ENCODE results near the gene LRMDA. TPM values are rescaled to one million over a fixed set of nuclear protein-coding genes. Genes with fewer than 3 reads are reported as not detected.

The LRMDA gene
- total and polyA plus RNA-seq, 2 donors (not counting 3 experiments of a cell fraction or from before 2014, with no cell fraction given): 9.7 to 18.0 TPM

- H3K79me2 ChIP-seq (ENCODE audit: control insufficient read depth, insufficient read depth, low read length): no peaks in the 10 kb centered on the region
- ChIA-PET POLR2A (no interaction called here), CTCF (interaction anchor here (0.6 kb wide), 1 partner anchor 23 kb away, joined by 3 read pairs; no protein-coding TSS in a partner anchor)
- H3K9me1 ChIP-seq (replicated peaks; ENCODE audit: control insufficient read depth, extremely low read depth, insufficient read depth, low read length): no peaks in the 10 kb centered on the region
- intact Hi-C loops (cut with micrococcal nuclease) (no loop called here), dilution Hi-C loops (cut with MboI; ENCODE audit: extremely low pct_ligation_motif_present, low sequenced_read_pairs) (no loop called here)
- no peaks in the 10 kb centered on the region for H3K4me1 ChIP-seq (ENCODE audit: control insufficient read depth, extremely low read depth, insufficient read depth, low read length)
- no peaks in the 10 kb centered on the region for H3K9me3 ChIP-seq (replicated peaks; ENCODE audit: control insufficient read depth, insufficient read depth, low read length)
- no peak overlapping the region for H3K4me3 ChIP-seq (replicated peaks in 1 of 3; ENCODE audit: insufficient read depth in 1 of 3, low read depth in 1 of 3, low read length in 3 of 3)
- H3K27ac ChIP-seq (ENCODE audit: insufficient read depth, low read depth, low read length): no peak overlapping the region
- FAIRE-seq (no peak), DNase-seq (ENCODE audit: low read depth, low spot score) (no peak)
- no peak overlapping the region for H3K4me2 ChIP-seq (ENCODE audit: insufficient read depth, low read length)
- no peaks in the 10 kb centered on the region for H3K27me3 ChIP-seq (ENCODE audit: control insufficient read depth in 2 of 2, insufficient read depth in 2 of 2, low read length in 2 of 2)
- no peaks in the 10 kb centered on the region for H4K20me1 ChIP-seq (replicated peaks; ENCODE audit: control insufficient read depth, extremely low read depth, insufficient read depth, low read length)
- H2AFZ ChIP-seq (ENCODE audit: low read depth, low read length): no peak overlapping the region
- H3K9ac ChIP-seq (replicated peaks; ENCODE audit: extremely low read depth, insufficient read depth, low read length): no peak overlapping the region
- BruUV-seq (replicated peaks): no TSS peak
- TF ChIP-seq GATA2 (IDR thresholded peaks at IDR 0.05; ENCODE audit: insufficient read depth, insufficient read length, low read depth, low read length): no peak
- TF ChIP-seq FOS (IDR thresholded peaks at IDR 0.05; ENCODE audit: borderline replicate concordance, insufficient read depth, low read length): no peak
- TF ChIP-seq MAX (IDR thresholded peaks at IDR 0.05; ENCODE audit: insufficient read depth, insufficient read length): no peak
- no peaks in the 10 kb centered on the region for H3K36me3 ChIP-seq (ENCODE audit: control insufficient read depth in 2 of 2, extremely low read depth in 1 of 2, insufficient read depth in 2 of 2, low read length in 2 of 2)
Measured at GRCh38 chr10:75950997-75951589, 519.7 kb downstream of the LRMDA start.

- H4K20me1 ChIP-seq (replicated peaks; ENCODE audit: control insufficient read depth, extremely low read depth, insufficient read depth, low read length): no peaks in the 10 kb centered on the region
- no peaks in the 10 kb centered on the region for H3K9me1 ChIP-seq (replicated peaks; ENCODE audit: control insufficient read depth, extremely low read depth, insufficient read depth, low read length)
- FAIRE-seq: no peak
- DNase-seq (ENCODE audit: low read depth, low spot score): no peak
- BruUV-seq (replicated peaks): no TSS peak
- H3K27me3 ChIP-seq (ENCODE audit: control insufficient read depth in 2 of 2, insufficient read depth in 2 of 2, low read length in 2 of 2): no peaks in the 10 kb centered on the region
- H3K79me2 ChIP-seq (ENCODE audit: control insufficient read depth, insufficient read depth, low read length): no peaks in the 10 kb centered on the region
- H3K27ac ChIP-seq (ENCODE audit: insufficient read depth, low read depth, low read length): no peak overlapping the region
- CTCF ChIA-PET: interaction anchor here (0.6 kb wide), 1 partner anchor 23 kb away, joined by 3 read pairs; no protein-coding TSS in a partner anchor
- H3K9me3 ChIP-seq (replicated peaks; ENCODE audit: control insufficient read depth, insufficient read depth, low read length): no peaks in the 10 kb centered on the region
- no peak overlapping the region for H3K9ac ChIP-seq (replicated peaks; ENCODE audit: extremely low read depth, insufficient read depth, low read length)
- no peak overlapping the region for H3K4me2 ChIP-seq (ENCODE audit: insufficient read depth, low read length)
- no peaks in the 10 kb centered on the region for H3K4me1 ChIP-seq (ENCODE audit: control insufficient read depth, extremely low read depth, insufficient read depth, low read length)
- intact Hi-C loops (cut with micrococcal nuclease): no loop called here
- TF ChIP-seq EZH2 (IDR thresholded peaks at IDR 0.05; ENCODE audit: borderline replicate concordance, low read depth, low read length, severe bottlenecking) (no peak), POLR2A (IDR thresholded peaks at IDR 0.05; ENCODE audit: low read depth, low read length) (no peak), MYC (IDR thresholded peaks at IDR 0.05; ENCODE audit: low read depth, low read length) (no peak), MAX (IDR thresholded peaks at IDR 0.05; ENCODE audit: insufficient read depth, insufficient read length) (no peak), FOS (IDR thresholded peaks at IDR 0.05; ENCODE audit: borderline replicate concordance, insufficient read depth, low read length) (no peak), CTCF (IDR thresholded peaks at IDR 0.05; ENCODE audit: extremely low read depth in 1 of 2, insufficient read depth in 1 of 2, low read depth in 1 of 2, low read length in 2 of 2) (no peak), JUN (IDR thresholded peaks at IDR 0.05; ENCODE audit: borderline replicate concordance, insufficient read depth, insufficient read length, low read depth) (no peak), GATA2 (IDR thresholded peaks at IDR 0.05; ENCODE audit: insufficient read depth, insufficient read length, low read depth, low read length) (no peak), POLR2AphosphoS5 (IDR thresholded peaks at IDR 0.05; ENCODE audit: insufficient read depth, low read depth, low read length) (no peak)
- dilution Hi-C loops (cut with MboI; ENCODE audit: extremely low pct_ligation_motif_present, low sequenced_read_pairs): no loop called here
- POLR2A ChIA-PET: no interaction called here
- H2AFZ ChIP-seq (ENCODE audit: low read depth, low read length): no peak overlapping the region
- no peak overlapping the region for H3K4me3 ChIP-seq (replicated peaks in 1 of 3; ENCODE audit: insufficient read depth in 1 of 3, low read depth in 1 of 3, low read length in 3 of 3)
- H3K36me3 ChIP-seq (ENCODE audit: control insufficient read depth in 2 of 2, extremely low read depth in 1 of 2, insufficient read depth in 2 of 2, low read length in 2 of 2): no peaks in the 10 kb centered on the region
Measured at GRCh38 chr10:75951627-75952026, 520.2 kb downstream of the LRMDA start.
